Astrocyte (in vitro differentiated cells and primary cell): Measurements from ENCODE around the gene RAB2B. TPM values are rescaled to one million over a fixed set of nuclear protein-coding genes. Genes with fewer than 3 reads are reported as not detected.

Experiments
- DNase-seq: peaks from one replicate; pipeline ENCODE4 v3.0.0-alpha.2; 2010; ENCODE audit warnings: low read depth
- FAIRE-seq: peaks from 2 replicates; lab custom pipeline; 2011; peaks lifted over from hg19 to GRCh38; lab: Jason Lieb, UNC
- H2AFZ ChIP-seq: 2 replicates; pipeline ENCODE4 v1.6.0; 2012; ENCODE audit warnings: low read depth, low read length, inconsistent platforms
- H3K27ac ChIP-seq: 2 replicates; pipeline ENCODE4 v1.5.1; 2011; ENCODE audit warnings: low read depth, low read length, inconsistent platforms
- H3K27me3 ChIP-seq: 2 replicates; pipeline ENCODE4 v1.6.0; 2011; ENCODE audit warnings: low read length, inconsistent platforms; ENCODE audit not compliant: insufficient read depth
- H3K36me3 ChIP-seq: 2 replicates; pipeline ENCODE4 v1.5.1; 2011; ENCODE audit warnings: low read length, inconsistent platforms; ENCODE audit not compliant: insufficient read depth
- H3K4me1 ChIP-seq: 2 replicates; pipeline ENCODE4 v1.5.1; 2011; ENCODE audit warnings: low read length, inconsistent platforms; ENCODE audit not compliant: insufficient read depth
- H3K4me2 ChIP-seq: 2 replicates; pipeline ENCODE4 v1.6.0; 2012; ENCODE audit warnings: low read length, inconsistent platforms
- H3K4me3 ChIP-seq: 2 replicates; pipeline ENCODE4 v1.5.1; 2011; ENCODE audit warnings: low read depth, mild to moderate bottlenecking, low read length, inconsistent platforms; ENCODE audit not compliant: insufficient read depth
- H3K79me2 ChIP-seq: 2 replicates; pipeline ENCODE4 v1.6.0; 2012; ENCODE audit warnings: mild to moderate bottlenecking, low read length, inconsistent platforms; ENCODE audit not compliant: insufficient read depth
- H3K9ac ChIP-seq: 2 replicates; pipeline ENCODE4 v1.6.0; 2012; ENCODE audit warnings: mild to moderate bottlenecking, low read length, inconsistent platforms
- H3K9me3 ChIP-seq: 2 replicates; pipeline ENCODE4 v1.5.1; 2012; ENCODE audit warnings: low read depth, mild to moderate bottlenecking, low read length, inconsistent platforms; ENCODE audit not compliant: insufficient read depth
- H4K20me1 ChIP-seq: 2 replicates; pipeline ENCODE4 v1.6.0; 2012; ENCODE audit warnings: low read length, inconsistent platforms; ENCODE audit not compliant: insufficient read depth
- H3K27ac Mint-ChIP-seq: one replicate; pipeline ENCODE4 v1.8.0; 2021; ENCODE audit warnings: mild to moderate bottlenecking, mixed read lengths; ENCODE audit not compliant: unreplicated experiment
- H3K27me3 Mint-ChIP-seq: one replicate; pipeline ENCODE4 v1.8.0; 2021; ENCODE audit warnings: low read depth, mixed read lengths; ENCODE audit not compliant: unreplicated experiment
- H3K36me3 Mint-ChIP-seq: one replicate; pipeline ENCODE4 v1.8.0; 2021; ENCODE audit warnings: low read depth, mixed read lengths; ENCODE audit not compliant: unreplicated experiment
- H3K4me1 Mint-ChIP-seq: one replicate; pipeline ENCODE4 v1.8.0; 2021; ENCODE audit warnings: low read depth, mixed read lengths; ENCODE audit not compliant: unreplicated experiment
- H3K4me3 Mint-ChIP-seq: one replicate; pipeline ENCODE4 v1.8.0; 2021; ENCODE audit warnings: mild to moderate bottlenecking, moderate library complexity, mixed read lengths; ENCODE audit not compliant: unreplicated experiment
- H3K9me3 Mint-ChIP-seq: one replicate; pipeline ENCODE4 v1.8.0; 2021; ENCODE audit warnings: mild to moderate bottlenecking, mixed read lengths; ENCODE audit not compliant: unreplicated experiment
- EZH2 ChIP-seq: IDR thresholded peaks from 2 replicates; pipeline ENCODE4 v1.6.1; 2012; ENCODE audit warnings: mild to moderate bottlenecking, low read length, inconsistent platforms; ENCODE audit not compliant: insufficient read depth
- total RNA-seq: library from RNA; stranded (reverse); gene quantifications from 2 replicates; pipeline ENCODE4 v1.2.1, GENCODE V29; 2021
- TF ChIP-seq, protein P1 (sequence below): IDR thresholded peaks from 2 replicates; pipeline ENCODE4 v1.5.1; 2011; ENCODE audit warnings: low read depth, mild to moderate bottlenecking, inconsistent platforms, low read length, moderate library complexity; ENCODE audit not compliant: insufficient read depth

RAB2B gene
- total RNA-seq, 1 donor from 2014 or later = 49.9 TPM

DNA sequence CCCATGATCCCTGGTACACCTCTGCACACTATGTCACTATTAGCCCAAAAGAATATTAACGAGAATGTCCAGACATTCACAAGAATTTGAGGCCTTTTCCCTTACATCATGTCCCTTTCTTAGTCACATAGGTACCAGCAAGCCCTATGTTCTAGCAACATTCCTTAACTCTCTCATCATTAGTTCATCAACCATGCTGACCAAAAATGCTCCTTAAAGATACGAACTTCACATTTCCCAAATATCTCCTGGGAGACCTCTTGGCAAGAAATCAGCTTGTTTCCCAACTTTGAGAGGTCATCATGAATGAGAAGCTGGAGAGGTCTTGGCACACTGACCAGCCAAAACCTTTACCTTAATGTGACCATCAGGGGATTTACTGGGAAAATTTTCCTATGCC lies 44.7 kb upstream of the RAB2B start:
- peak overlapping the region; percentile 28 for H3K27ac ChIP-seq
- no peaks in the 10 kb centered on the region for H4K20me1 ChIP-seq
- H2AFZ ChIP-seq = no peak overlapping the region
- H3K9me3 Mint-ChIP-seq = peaks cover 2% of the 10 kb centered on the region
- H3K9ac ChIP-seq = no peak overlapping the region
- TF ChIP-seq EZH2 = no peak
- TF ChIP-seq, protein P1, sequence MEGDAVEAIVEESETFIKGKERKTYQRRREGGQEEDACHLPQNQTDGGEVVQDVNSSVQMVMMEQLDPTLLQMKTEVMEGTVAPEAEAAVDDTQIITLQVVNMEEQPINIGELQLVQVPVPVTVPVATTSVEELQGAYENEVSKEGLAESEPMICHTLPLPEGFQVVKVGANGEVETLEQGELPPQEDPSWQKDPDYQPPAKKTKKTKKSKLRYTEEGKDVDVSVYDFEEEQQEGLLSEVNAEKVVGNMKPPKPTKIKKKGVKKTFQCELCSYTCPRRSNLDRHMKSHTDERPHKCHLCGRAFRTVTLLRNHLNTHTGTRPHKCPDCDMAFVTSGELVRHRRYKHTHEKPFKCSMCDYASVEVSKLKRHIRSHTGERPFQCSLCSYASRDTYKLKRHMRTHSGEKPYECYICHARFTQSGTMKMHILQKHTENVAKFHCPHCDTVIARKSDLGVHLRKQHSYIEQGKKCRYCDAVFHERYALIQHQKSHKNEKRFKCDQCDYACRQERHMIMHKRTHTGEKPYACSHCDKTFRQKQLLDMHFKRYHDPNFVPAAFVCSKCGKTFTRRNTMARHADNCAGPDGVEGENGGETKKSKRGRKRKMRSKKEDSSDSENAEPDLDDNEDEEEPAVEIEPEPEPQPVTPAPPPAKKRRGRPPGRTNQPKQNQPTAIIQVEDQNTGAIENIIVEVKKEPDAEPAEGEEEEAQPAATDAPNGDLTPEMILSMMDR = no peak
- peaks cover 17% of the 10 kb centered on the region for H3K4me1 ChIP-seq
- H3K4me3 ChIP-seq = no peak overlapping the region
- no peak overlapping the region for H3K4me2 ChIP-seq
- H3K79me2 ChIP-seq = peaks cover 4% of the 10 kb centered on the region
- peaks cover 25% of the 10 kb centered on the region for H3K4me1 Mint-ChIP-seq
- no peaks in the 10 kb centered on the region for H3K36me3 ChIP-seq
- H3K4me3 Mint-ChIP-seq = no peak overlapping the region
- FAIRE-seq = no peak
- DNase-seq = peak; percentile 87
- no peaks in the 10 kb centered on the region for H3K27me3 Mint-ChIP-seq
- peaks cover 18% of the 10 kb centered on the region for H3K36me3 Mint-ChIP-seq
- no peaks in the 10 kb centered on the region for H3K27me3 ChIP-seq
- H3K9me3 ChIP-seq = no peaks in the 10 kb centered on the region
- peak overlapping the region; percentile 75 for H3K27ac Mint-ChIP-seq

DNA sequence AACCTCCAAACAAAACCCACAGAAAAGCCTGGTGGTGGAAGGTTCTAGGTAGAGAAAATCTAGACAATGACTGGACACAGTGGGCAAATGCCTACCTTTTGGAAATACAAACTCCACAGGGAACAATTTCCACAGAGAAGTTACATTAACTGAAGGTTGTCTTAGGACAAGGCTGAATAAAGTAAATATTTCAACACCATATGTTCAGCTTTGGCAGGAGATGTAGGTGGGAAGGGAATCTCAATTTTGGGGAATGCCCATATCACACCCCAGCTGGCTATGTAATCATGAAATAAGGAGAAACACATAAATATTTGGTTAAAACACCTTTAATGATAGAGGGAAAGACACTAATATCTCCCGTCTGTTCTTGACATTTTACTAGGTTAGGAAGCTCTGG lies 44.0 kb upstream of the RAB2B start:
- Histone ChIP-seq H3K4me1 (peaks cover 17% of the 10 kb centered on the region), H3K79me2 (peaks cover 4% of the 10 kb centered on the region), H3K27ac (peak overlapping the region; percentile 42), H3K4me3 (no peak overlapping the region), H3K9me3 (no peaks in the 10 kb centered on the region), H4K20me1 (no peaks in the 10 kb centered on the region), H2AFZ (no peak overlapping the region), H3K27me3 (no peaks in the 10 kb centered on the region), H3K36me3 (no peaks in the 10 kb centered on the region), H3K4me2 (no peak overlapping the region), H3K9ac (no peak overlapping the region)
- peak overlapping the region; percentile 54 for H3K27ac Mint-ChIP-seq
- DNase-seq (no peak), FAIRE-seq (no peak)
- H3K9me3 Mint-ChIP-seq = peaks cover 2% of the 10 kb centered on the region
- H3K36me3 Mint-ChIP-seq = peaks cover 18% of the 10 kb centered on the region
- no peak for TF ChIP-seq EZH2
- TF ChIP-seq, protein P1 = no peak
- H3K4me1 Mint-ChIP-seq = peaks cover 25% of the 10 kb centered on the region
- no peaks in the 10 kb centered on the region for H3K27me3 Mint-ChIP-seq
- H3K4me3 Mint-ChIP-seq = peak overlapping the region; percentile 30

DNA sequence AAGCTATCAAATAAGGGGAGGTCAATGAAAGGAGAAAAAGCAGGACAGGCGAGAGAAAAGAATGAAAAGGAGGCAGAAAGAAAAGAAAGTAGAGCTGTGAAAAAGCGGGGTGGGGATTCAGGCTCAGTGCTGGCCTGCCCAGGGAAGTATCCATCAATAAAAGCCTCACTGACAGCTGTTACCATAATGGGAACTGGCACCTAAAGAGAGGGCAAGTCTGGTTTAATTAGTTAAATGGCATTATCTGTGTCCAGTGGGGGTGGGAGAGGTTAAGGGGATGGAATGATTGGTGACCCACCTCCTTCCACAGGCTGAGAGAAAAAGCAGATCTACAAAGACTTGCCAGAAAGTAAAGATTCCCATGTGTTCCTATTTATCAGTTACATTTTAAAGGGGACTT lies 42.0 kb upstream of the RAB2B start:
- Mint-ChIP-seq H3K27ac (no peak overlapping the region), H3K4me3 (no peak overlapping the region), H3K36me3 (peaks cover 8% of the 10 kb centered on the region), H3K4me1 (peaks cover 25% of the 10 kb centered on the region), H3K27me3 (no peaks in the 10 kb centered on the region), H3K9me3 (peaks cover 2% of the 10 kb centered on the region)
- no peak overlapping the region for H3K27ac ChIP-seq
- H3K9ac ChIP-seq = no peak overlapping the region
- no peaks in the 10 kb centered on the region for H3K36me3 ChIP-seq
- no peak overlapping the region for H3K4me2 ChIP-seq
- no peak overlapping the region for H2AFZ ChIP-seq
- DNase-seq (no peak), FAIRE-seq (no peak)
- no peak for TF ChIP-seq EZH2
- TF ChIP-seq, protein P1 = no peak
- H3K9me3 ChIP-seq = no peaks in the 10 kb centered on the region
- peaks cover 13% of the 10 kb centered on the region for H3K4me1 ChIP-seq
- no peaks in the 10 kb centered on the region for H3K79me2 ChIP-seq
- H4K20me1 ChIP-seq = no peaks in the 10 kb centered on the region
- no peak overlapping the region for H3K4me3 ChIP-seq
- H3K27me3 ChIP-seq = no peaks in the 10 kb centered on the region
